NCI-H82 treated with DMSO at 0.1 percent for 48 hours (cell line): ENCODE measurements around the gene KISS1R.

ENCODE experiments used
- DNase-seq: peaks from one replicate; lab custom pipeline; 2025; ENCODE audit not compliant: unreplicated experiment; lab: John Stamatoyannopoulos, UW

Gene KISS1R

GRCh38 chr19:966485-967088 is 49.5 kb downstream of the KISS1R start:
- DNase-seq: no peak
